Measurements from ENCODE around the gene TARDBP.

- TF ChIP-seq, protein P1, sequence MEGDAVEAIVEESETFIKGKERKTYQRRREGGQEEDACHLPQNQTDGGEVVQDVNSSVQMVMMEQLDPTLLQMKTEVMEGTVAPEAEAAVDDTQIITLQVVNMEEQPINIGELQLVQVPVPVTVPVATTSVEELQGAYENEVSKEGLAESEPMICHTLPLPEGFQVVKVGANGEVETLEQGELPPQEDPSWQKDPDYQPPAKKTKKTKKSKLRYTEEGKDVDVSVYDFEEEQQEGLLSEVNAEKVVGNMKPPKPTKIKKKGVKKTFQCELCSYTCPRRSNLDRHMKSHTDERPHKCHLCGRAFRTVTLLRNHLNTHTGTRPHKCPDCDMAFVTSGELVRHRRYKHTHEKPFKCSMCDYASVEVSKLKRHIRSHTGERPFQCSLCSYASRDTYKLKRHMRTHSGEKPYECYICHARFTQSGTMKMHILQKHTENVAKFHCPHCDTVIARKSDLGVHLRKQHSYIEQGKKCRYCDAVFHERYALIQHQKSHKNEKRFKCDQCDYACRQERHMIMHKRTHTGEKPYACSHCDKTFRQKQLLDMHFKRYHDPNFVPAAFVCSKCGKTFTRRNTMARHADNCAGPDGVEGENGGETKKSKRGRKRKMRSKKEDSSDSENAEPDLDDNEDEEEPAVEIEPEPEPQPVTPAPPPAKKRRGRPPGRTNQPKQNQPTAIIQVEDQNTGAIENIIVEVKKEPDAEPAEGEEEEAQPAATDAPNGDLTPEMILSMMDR (IDR thresholded peaks at IDR 0.05), result no peak
- TF ChIP-seq POLR2A (IDR thresholded peaks at IDR 0.05), result no peak
Measured at GRCh38 chr1:11046270-11046566, 33.8 kb downstream of the TARDBP start.

All from esophagus squamous epithelium (tissue), 4 donors.